Measurements from ENCODE around the gene CAMK1D. TPM values are rescaled to one million over a fixed set of nuclear protein-coding genes. Genes with fewer than 3 reads are reported as not detected.
A peak's percentile ranks its signal among the peaks of the same experiment; 100 is the strongest.
"Not testable (repeated sequence)": the region's sequence is repeated elsewhere in the genome, so short reads cannot be mapped to it uniquely, and the experiment has no call there.

CAMK1D gene
- total RNA-seq, 1 donor from 2014 or later: 3.2 TPM

DNA sequence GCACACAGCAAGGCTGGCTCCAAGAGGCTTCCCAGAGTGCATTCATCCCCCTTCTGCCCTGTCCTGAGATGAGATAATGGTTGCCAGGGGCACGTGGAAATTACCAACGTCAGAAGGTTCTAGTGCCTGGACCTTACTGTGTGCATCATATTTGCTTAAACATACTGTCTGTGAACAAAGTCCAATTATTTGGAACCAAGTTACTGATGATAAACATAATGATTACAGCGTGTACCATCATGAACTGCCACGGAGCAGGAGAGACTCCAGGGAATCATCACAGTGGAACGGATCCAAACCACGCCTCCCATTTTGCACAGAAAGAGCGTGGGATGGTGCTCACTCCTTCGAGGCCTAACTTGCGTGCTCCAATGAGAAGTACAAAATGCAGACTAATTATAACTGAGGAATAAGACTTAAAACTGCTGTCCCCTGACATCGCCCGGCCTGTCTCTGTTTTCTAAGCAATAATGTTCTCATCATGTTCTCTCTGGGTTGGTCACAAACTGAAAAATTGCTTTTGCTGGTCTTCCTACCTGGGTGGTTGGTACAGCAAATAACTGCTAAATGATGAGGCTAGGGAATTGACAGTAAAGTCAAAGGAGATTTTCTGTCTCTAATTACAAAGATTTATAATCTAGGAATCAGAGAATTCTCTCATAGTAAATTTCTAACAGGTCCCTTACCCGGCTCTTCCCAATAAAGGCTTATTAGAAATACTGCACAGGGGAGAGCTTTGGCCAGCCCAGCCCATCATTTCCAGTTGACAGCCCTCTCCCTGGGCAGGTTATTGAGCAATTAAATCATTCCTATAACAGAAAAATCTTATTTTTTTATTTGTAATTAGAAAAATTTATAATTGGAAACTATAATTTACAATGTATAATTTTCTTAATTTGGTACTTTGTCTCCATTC is 182.2 kb downstream of the CAMK1D start:
- DNase-seq (ENCODE audit: low spot score): no peak
- intact Hi-C loops (cut with DNase I): no loop called here

DNA sequence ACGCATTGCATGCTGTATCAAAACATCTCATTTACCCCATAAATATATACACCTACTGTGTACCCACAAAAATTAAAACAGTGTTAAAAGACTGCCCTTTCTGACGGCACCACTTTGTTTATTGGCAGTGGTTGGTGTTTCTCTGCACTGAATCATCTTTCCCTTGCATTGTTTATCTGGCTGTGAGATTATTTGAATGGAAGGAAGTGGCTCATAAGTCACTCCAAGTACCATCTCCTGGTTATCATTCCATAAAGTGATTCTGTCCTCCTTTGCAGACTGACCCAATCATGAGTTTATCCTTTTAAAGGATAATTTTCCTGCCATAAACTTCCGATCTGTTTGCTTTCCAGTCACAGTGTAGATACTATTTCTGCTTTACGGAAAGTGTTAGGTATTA is 183.8 kb downstream of the CAMK1D start:
- intact Hi-C loops (cut with DNase I): no loop called here
- DNase-seq (ENCODE audit: low spot score): no peak

- intact Hi-C loops (cut with DNase I): no loop called here
- no peak for DNase-seq (ENCODE audit: low spot score)
These were observed 184.4 kb downstream of the CAMK1D start for GRCh38 chr10:12533723-12534122.

- intact Hi-C loops (cut with DNase I): no loop called here
These were observed 185.5 kb downstream of the CAMK1D start for GRCh38 chr10:12534824-12535223.

GRCh38 chr10:12535656-12536055 is 186.3 kb downstream of the CAMK1D start:
- DNase-seq (ENCODE audit: low spot score): no peak
- intact Hi-C loops (cut with DNase I): no loop called here

More at GRCh38 chr10:12534824-12535223, 185.5 kb downstream of the CAMK1D start:
- DNase-seq (ENCODE audit: low spot score): no peak

DNA sequence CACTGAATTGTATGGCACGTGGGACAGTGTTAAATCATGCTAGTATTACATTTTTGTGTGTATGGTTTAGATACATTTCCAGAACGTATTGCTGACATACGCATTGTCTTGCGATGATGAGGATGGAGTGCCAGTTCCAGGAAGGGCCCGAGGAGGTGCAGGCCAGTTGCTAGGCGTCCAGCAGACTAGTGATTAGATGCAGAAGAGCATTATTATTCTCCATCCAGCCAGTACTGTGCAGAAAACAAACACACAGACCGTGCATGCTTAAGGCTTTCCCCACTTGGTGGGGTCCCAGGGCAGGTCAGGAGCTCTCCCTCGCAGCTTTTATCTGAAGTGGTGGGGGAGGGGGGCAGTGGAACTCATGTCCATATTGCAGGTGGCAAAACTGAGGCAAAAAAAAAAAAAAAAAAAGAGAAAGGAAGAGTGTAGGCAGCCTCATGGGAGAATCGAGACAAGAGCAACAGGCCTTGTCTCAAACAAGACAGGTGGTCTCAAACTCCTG is 189.2 kb downstream of the CAMK1D start:
- intact Hi-C loops (cut with DNase I): no loop called here
- no peak for DNase-seq (ENCODE audit: low spot score)

- intact Hi-C loops (cut with DNase I): no loop called here
- no peak for DNase-seq (ENCODE audit: low spot score)
These were observed 190.2 kb downstream of the CAMK1D start for GRCh38 chr10:12539350-12540164.

GRCh38 chr10:12540341-12540781 is 191.0 kb downstream of the CAMK1D start:
- no peak for DNase-seq (ENCODE audit: low spot score)
- intact Hi-C loops (cut with DNase I): no loop called here

- intact Hi-C loops (cut with DNase I): no loop called here
- DNase-seq (ENCODE audit: low spot score): peak; percentile 68
These were observed 192.2 kb downstream of the CAMK1D start for GRCh38 chr10:12541446-12542067.

DNA sequence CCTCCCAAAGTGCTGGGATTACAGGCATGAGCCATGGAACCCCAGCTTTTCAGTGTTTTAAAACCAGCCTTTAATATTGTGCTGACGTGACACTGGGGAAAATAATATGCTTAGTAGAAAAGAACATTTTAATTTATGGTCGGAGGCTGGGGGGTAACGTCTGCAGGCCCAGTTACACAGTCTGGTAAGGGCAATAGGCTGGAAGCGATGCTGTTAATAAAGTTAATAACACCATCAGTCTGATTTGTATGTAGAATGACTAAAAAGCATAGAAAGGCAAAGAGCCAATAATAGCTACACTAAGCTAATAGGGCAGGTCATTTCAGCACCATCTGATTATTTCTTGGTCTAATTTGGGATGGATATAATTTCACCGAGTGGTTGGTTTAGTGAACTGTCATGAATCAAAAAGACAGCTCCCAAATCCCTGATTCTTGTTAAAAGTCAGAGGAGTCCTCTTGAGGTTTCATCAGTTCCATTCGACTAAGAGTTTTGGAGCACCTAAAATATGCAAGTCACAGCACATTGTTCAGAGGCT is 192.9 kb downstream of the CAMK1D start:
- intact Hi-C loops (cut with DNase I): no loop called here
- peak; percentile 38 for DNase-seq (ENCODE audit: low spot score)

- peak; percentile 33 for DNase-seq (ENCODE audit: low spot score)
- intact Hi-C loops (cut with DNase I): no loop called here
These were observed 194.2 kb downstream of the CAMK1D start for GRCh38 chr10:12543589-12543988.

DNA sequence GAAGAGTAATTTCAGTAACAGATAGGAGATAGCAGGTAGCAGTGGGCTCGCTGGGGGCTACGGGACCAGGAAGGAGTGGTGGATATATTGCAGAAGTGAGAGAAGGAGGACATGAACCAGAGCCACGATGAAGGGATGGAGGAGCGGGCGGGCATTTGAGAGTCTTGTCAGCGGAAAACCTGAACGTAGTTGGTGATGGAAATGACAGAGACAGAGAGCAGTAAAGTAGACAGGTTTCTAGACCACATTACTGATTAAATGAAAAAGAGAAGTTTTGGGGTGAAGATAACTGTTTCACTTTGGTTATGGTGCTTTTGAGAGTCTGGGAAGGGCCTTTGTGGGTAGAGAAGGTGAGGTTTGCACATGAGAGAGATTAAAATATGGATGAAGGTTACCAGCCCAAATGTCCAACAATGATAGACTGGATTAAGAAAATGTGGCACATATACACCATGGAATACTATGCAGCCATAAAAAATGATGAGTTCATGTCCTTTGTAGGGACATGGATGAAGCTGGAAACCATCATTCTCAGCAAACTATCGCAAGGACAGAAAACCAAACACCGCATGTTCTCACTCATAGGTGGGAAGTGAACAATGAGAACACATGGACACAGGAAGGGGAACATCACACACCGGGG is 196.9 kb downstream of the CAMK1D start:
- intact Hi-C loops (cut with DNase I): not testable (repeated sequence)

DNA sequence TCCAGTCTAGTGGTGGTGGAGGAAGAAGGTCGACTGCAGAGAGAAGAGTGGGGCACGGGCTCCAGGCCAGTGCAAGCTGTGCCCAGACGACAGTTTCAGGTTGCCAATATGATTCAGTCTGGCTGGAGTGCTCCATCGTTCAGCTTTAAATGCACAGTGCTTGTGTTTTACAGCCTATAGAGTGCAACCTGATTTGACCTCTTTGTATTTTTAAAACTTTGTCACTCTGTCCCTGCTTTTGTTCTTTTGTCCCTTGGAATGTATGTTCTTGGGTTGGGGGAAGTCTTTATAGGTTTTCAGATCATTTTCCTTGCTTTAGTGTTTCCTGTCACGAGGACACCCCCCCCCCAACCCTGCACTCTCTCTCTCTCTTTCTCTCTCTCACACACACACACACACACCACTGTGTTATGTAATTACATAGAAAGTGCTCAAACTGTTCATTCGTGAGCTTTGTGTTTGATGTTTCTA is 198.0 kb downstream of the CAMK1D start:
- DNase-seq (ENCODE audit: low spot score): no peak
- intact Hi-C loops (cut with DNase I): no loop called here

More for the DNA sequence above, 196.9 kb downstream of the CAMK1D start:
- DNase-seq (ENCODE audit: low spot score): peak; percentile 15

GRCh38 chr10:12549297-12549696 is 199.9 kb downstream of the CAMK1D start:
- no peak for DNase-seq (ENCODE audit: low spot score)
- intact Hi-C loops (cut with DNase I): no loop called here

- DNase-seq (ENCODE audit: low spot score): peak; percentile 36
- intact Hi-C loops (cut with DNase I): no loop called here
These were observed 201.6 kb downstream of the CAMK1D start for GRCh38 chr10:12550994-12551393.

DNA sequence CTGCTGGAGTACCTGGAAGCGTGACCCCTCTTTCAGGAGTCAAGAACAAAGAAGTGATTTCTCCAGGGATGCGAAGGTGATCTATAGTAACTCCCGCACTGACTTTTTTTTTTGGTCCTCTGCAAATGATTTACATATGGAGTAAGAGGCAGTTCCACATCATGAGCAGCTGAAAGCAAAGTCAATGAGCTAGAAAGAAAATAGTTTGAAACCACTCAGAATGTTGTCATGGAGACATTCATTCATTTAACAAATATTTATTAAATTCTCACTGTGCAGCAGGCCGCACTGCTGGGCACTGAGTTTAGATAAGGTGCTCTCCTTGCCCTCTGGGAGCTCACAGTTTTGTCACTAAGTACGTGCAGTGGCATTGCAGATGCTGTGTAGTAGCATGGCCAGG is 206.7 kb downstream of the CAMK1D start:
- DNase-seq (ENCODE audit: low spot score): no peak
- intact Hi-C loops (cut with DNase I): no loop called here

DNA sequence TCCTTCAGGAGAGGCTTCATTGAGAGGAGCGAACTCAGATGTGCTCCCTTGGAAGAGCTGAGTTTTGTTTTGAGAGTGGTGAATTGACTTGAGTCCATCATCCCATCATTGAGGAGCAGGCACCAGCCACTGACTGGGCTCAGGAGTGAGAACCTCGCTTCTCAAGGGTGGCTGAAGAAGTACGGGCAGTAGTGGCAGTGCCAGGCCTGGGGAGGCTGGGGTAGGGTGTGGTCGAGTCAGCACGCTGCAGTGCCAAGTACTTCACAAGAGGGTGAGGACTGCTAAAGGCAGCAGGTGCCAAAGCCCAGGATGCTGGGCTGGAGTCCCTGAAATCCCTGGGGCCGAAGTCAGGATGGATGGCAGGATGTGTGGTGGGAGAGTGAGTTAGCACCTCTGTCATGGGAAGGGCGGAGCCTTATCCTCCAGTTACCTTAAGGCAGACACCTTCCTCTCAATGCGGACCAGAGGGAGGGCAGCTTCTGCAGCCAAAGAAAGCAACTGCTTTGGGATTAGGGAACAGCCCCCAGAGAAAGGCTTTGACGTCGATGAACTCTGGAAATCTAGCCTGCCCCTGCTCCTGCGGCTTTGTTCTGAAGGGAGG is 210.3 kb downstream of the CAMK1D start:
- DNase-seq (ENCODE audit: low spot score): no peak
- intact Hi-C loops (cut with DNase I): no loop called here

DNA sequence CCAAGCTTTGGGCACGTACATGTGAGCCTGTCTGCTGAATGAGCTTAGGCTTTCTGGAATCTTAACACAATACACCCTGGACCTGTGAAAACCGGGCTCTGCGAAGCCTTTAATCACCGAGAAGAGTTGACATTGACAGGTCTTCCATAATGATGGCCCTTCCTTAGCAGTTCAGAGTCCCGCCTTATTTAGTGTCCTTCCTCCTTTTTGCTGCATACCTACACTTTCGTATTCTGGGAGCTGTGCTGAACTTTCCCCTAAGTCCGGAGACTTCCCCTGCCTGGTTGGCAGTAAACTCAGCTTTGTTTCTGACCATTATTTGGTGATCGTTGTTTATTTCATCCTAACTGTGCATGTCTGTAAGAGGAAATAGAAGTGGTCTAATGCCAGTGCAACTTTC is 212.0 kb downstream of the CAMK1D start:
- intact Hi-C loops (cut with DNase I): no loop called here
- no peak for DNase-seq (ENCODE audit: low spot score)

DNA sequence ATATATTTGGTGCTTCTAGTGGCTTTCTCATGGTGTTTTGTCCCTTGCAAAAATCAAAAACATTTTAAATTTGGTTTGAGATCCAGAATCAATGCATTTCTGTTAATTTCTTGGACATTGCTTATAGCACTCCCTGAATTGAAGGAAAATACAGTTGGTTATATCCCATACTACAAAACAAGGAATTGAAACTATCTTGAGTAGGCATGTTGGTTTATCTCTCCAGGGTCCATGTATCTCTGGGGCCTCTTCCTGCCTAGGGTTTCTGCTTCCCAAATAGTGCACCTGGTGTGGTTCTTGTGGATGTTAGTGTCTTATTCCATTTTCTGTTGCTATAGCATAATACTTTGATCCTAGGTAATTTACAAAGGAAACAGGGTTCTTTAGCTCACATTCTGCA is 212.4 kb downstream of the CAMK1D start:
- DNase-seq (ENCODE audit: low spot score): no peak
- intact Hi-C loops (cut with DNase I): no loop called here

Measured in cardiac septum (tissue), 1 donor.